Vagina (tissue), 2 donors: ENCODE results near the gene DNAH7.

Experiments
- CTCF ChIP-seq, 3 experiments: fragments of 450-650 bp in 2 of 3; fragments of 200-600 bp in 1 of 3; sonication (generic) in 1 of 3; IDR thresholded peaks; one replicate each; pipeline ENCODE4 v1.5.1; 2017 to 2019; ENCODE audit warnings: antibody characterized with exemption in 3 of 3, mild to moderate bottlenecking in 2 of 3, moderate library complexity in 2 of 3
- POLR2AphosphoS5 ChIP-seq, 2 donors: sonication (generic); formaldehyde crosslinking; IDR thresholded peaks; one replicate each; pipeline ENCODE4 v1.9.0; 2017; ENCODE audit warnings: antibody characterized with exemption in 2 of 2, mild to moderate bottlenecking in 2 of 2, low read depth in 1 of 2; ENCODE audit not compliant: insufficient read depth in 1 of 2

- TF ChIP-seq CTCF (IDR thresholded peaks at IDR 0.05) (no peak), POLR2AphosphoS5 (IDR thresholded peaks at IDR 0.05; ENCODE audit: insufficient read depth in 1 of 2, low read depth in 1 of 2) (no peak)
These were observed 43.9 kb upstream of the DNAH7 start for GRCh38 chr2:196112418-196113034.
